H1 (cell line): Measurements from ENCODE around the gene PPP2R5B. TPM values are rescaled to one million over a fixed set of nuclear protein-coding genes. Genes with fewer than 3 reads are reported as not detected.

Experiments
- EZH2 ChIP-seq: fragments of 200-600 bp; sonication (generic); IDR thresholded peaks from 2 replicates; pipeline ENCODE4 v1.7.1; 2012; ENCODE audit warnings: low read depth, mild to moderate bottlenecking, moderate library complexity, low read length, inconsistent platforms; ENCODE audit not compliant: severe bottlenecking
- GTF2F1 ChIP-seq: IDR thresholded peaks from 2 replicates; pipeline ENCODE4 v1.6.1; 2012; ENCODE audit warnings: low read depth, low read length, improper control_type of control experiment, borderline replicate concordance
- KDM1A ChIP-seq: fragments of 200-600, 300-600 bp; sonication (generic); IDR thresholded peaks from 2 replicates; pipeline ENCODE4 v1.7.1; 2016; ENCODE audit warnings: mild to moderate bottlenecking, low read length, borderline replicate concordance
- PHF8 ChIP-seq: fragments of 200-600 bp; sonication (generic); conservative IDR thresholded peaks from 2 replicates; pipeline ENCODE4 v1.7.1; 2012; ENCODE audit warnings: low read depth, mild to moderate bottlenecking, inconsistent platforms, low read length, moderate library complexity
- POLR2A ChIP-seq, 2 experiments: IDR thresholded peaks; 1 replicate in 1 of 2; 2 replicates in 1 of 2; pipeline ENCODE4 v1.6.1; 2011; ENCODE audit warnings: low read depth in 2 of 2, low read length in 2 of 2, mild to moderate bottlenecking in 2 of 2; ENCODE audit errors: control extremely low read depth in 1 of 2
- RXRA ChIP-seq: IDR thresholded peaks from 2 replicates; pipeline ENCODE4 v1.6.1; 2011; ENCODE audit warnings: low read depth, mild to moderate bottlenecking, low read length, moderate library complexity; ENCODE audit not compliant: insufficient read depth
- SIX5 ChIP-seq: IDR thresholded peaks from 2 replicates; pipeline ENCODE4 v1.6.1; 2011; ENCODE audit warnings: mild to moderate bottlenecking, low read depth, low read length
- SP4 ChIP-seq: IDR thresholded peaks from 2 replicates; pipeline ENCODE4 v1.6.1; 2012; ENCODE audit warnings: low read length, inconsistent platforms
- SUZ12 ChIP-seq: fragments of 200-600 bp; sonication (generic); IDR thresholded peaks from 2 replicates; pipeline ENCODE4 v1.6.1; 2012; ENCODE audit warnings: mild to moderate bottlenecking, inconsistent platforms, low read length, moderate library complexity, mixed read lengths
- polyA plus RNA-seq, 7 experiments: library from polyadenylated mRNA; depleted of rRNA in 3 of 7; stranded (reverse) in 5 of 7; unstranded in 2 of 7; fragments of >200 nt in 5 of 7; fragments of 200-250 nt in 2 of 7; gene quantifications; 1 replicate in 5 of 7; 2 replicates in 1 of 7; 4 replicates in 1 of 7; pipeline versions ENCODE4 v1.2.1 to v1.2.3, GENCODE V29; 2011 to 2013; ENCODE audit warnings: missing spikeins in 2 of 7, mixed read lengths in 2 of 7
- total RNA-seq: library from RNA; stranded (reverse); fragmentation: NEBNext Ultra II Directional; extraction: Animal tissue kit (Norgen Biotek cat#: 25700); gene quantifications from 2 replicates; pipeline ENCODE4 v1.2.1, GENCODE V29; 2021
- TF ChIP-seq, protein P1 (sequence below): fragments of 300-600 bp; sonication (generic); IDR thresholded peaks from 2 replicates; pipeline ENCODE4 v1.7.1; 2012; ENCODE audit warnings: low read length, moderate library complexity, mild to moderate bottlenecking, inconsistent platforms; ENCODE audit not compliant: insufficient replicate concordance

Gene PPP2R5B
- total and polyA plus RNA-seq, 2 of the 8 experiments (the other 6 are each of a cell fraction or from before 2014, with no cell fraction given): 4.9 to 5.1 TPM

DNA sequence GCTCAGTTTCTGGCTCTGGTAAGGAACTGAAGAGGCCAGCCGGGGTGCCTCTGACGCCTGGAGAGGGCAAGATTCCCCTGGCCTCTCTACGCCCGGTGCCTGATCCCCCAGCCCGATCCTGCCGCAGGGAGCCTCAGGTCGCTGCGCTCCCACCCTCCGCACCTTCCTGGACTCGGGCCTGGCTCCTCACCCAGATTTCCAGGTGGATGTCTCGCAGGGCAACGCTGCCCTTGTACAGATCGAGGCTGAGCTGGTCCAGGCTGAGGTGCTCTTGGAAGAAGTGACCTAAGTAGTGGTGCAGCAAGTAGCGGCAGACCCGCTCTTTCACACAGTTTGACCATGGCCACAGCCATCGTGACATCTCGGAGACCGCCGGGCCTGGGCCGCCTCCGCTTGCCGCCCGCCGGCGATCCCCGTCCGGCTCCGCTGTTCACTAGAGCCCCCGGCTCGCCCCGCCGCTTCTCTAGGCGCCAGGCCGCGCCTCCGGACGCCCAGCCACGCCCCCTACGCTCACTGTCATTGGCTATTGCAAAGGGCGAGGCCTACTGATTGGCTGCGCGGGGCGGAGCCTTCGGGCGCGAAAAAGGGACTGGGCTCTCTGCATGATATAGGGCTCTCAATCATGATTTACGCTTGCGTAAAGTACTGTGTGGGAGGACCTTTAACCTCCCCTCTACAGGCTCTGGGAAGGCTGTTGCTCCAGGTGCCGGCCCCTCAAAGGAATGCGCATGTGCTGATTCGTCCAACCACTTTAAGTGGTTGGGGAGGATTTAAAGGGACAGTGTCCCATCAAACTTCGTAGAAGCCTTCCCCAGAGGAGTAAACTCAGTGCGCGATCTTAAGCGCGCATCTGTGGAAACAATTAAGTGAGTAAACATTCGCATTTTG, 7.5 kb upstream of the PPP2R5B start, which contains the start of gene ATG2A (continued):
- TF ChIP-seq, protein P1, sequence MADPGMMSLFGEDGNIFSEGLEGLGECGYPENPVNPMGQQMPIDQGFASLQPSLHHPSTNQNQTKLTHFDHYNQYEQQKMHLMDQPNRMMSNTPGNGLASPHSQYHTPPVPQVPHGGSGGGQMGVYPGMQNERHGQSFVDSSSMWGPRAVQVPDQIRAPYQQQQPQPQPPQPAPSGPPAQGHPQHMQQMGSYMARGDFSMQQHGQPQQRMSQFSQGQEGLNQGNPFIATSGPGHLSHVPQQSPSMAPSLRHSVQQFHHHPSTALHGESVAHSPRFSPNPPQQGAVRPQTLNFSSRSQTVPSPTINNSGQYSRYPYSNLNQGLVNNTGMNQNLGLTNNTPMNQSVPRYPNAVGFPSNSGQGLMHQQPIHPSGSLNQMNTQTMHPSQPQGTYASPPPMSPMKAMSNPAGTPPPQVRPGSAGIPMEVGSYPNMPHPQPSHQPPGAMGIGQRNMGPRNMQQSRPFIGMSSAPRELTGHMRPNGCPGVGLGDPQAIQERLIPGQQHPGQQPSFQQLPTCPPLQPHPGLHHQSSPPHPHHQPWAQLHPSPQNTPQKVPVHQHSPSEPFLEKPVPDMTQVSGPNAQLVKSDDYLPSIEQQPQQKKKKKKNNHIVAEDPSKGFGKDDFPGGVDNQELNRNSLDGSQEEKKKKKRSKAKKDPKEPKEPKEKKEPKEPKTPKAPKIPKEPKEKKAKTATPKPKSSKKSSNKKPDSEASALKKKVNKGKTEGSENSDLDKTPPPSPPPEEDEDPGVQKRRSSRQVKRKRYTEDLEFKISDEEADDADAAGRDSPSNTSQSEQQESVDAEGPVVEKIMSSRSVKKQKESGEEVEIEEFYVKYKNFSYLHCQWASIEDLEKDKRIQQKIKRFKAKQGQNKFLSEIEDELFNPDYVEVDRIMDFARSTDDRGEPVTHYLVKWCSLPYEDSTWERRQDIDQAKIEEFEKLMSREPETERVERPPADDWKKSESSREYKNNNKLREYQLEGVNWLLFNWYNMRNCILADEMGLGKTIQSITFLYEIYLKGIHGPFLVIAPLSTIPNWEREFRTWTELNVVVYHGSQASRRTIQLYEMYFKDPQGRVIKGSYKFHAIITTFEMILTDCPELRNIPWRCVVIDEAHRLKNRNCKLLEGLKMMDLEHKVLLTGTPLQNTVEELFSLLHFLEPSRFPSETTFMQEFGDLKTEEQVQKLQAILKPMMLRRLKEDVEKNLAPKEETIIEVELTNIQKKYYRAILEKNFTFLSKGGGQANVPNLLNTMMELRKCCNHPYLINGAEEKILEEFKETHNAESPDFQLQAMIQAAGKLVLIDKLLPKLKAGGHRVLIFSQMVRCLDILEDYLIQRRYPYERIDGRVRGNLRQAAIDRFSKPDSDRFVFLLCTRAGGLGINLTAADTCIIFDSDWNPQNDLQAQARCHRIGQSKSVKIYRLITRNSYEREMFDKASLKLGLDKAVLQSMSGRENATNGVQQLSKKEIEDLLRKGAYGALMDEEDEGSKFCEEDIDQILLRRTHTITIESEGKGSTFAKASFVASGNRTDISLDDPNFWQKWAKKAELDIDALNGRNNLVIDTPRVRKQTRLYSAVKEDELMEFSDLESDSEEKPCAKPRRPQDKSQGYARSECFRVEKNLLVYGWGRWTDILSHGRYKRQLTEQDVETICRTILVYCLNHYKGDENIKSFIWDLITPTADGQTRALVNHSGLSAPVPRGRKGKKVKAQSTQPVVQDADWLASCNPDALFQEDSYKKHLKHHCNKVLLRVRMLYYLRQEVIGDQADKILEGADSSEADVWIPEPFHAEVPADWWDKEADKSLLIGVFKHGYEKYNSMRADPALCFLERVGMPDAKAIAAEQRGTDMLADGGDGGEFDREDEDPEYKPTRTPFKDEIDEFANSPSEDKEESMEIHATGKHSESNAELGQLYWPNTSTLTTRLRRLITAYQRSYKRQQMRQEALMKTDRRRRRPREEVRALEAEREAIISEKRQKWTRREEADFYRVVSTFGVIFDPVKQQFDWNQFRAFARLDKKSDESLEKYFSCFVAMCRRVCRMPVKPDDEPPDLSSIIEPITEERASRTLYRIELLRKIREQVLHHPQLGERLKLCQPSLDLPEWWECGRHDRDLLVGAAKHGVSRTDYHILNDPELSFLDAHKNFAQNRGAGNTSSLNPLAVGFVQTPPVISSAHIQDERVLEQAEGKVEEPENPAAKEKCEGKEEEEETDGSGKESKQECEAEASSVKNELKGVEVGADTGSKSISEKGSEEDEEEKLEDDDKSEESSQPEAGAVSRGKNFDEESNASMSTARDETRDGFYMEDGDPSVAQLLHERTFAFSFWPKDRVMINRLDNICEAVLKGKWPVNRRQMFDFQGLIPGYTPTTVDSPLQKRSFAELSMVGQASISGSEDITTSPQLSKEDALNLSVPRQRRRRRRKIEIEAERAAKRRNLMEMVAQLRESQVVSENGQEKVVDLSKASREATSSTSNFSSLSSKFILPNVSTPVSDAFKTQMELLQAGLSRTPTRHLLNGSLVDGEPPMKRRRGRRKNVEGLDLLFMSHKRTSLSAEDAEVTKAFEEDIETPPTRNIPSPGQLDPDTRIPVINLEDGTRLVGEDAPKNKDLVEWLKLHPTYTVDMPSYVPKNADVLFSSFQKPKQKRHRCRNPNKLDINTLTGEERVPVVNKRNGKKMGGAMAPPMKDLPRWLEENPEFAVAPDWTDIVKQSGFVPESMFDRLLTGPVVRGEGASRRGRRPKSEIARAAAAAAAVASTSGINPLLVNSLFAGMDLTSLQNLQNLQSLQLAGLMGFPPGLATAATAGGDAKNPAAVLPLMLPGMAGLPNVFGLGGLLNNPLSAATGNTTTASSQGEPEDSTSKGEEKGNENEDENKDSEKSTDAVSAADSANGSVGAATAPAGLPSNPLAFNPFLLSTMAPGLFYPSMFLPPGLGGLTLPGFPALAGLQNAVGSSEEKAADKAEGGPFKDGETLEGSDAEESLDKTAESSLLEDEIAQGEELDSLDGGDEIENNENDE: no peak
- TF ChIP-seq SP4 (peak; percentile 92), SIX5 (no peak), EZH2 (no peak), RXRA (no peak), POLR2A (IDR thresholded peaks at IDR 0.05; ENCODE audit: control extremely low read depth in 1 of 2, low read depth in 2 of 2, low read length in 2 of 2) (0 out of 3 replicates have a peak, but pooled peaks of 1 of the 2 experiments have one; percentile 36), GTF2F1 (no peak), KDM1A (no peak), PHF8 (peak; percentile 90), SUZ12 (no peak)
